HL-60 (cell line): ENCODE results near the gene BPHL.

Source experiments
- GABPA ChIP-seq: IDR thresholded peaks from 2 replicates; pipeline ENCODE4 v1.6.1; 2012; ENCODE audit warnings: low read depth
- POLR2AphosphoS5 ChIP-seq: IDR thresholded peaks from 2 replicates; pipeline ENCODE4 v1.6.1; 2012; ENCODE audit warnings: low read depth
- REST ChIP-seq: IDR thresholded peaks from 2 replicates; pipeline ENCODE4 v1.6.1; 2012; ENCODE audit warnings: low read depth; ENCODE audit not compliant: insufficient replicate concordance
- SPI1 ChIP-seq: IDR thresholded peaks from 2 replicates; pipeline ENCODE4 v1.6.1; 2012; ENCODE audit warnings: low read depth, mild to moderate bottlenecking, borderline replicate concordance
- TF ChIP-seq, protein P1 (sequence below): IDR thresholded peaks from one replicate; pipeline ENCODE4 v1.5.1; 2011; ENCODE audit warnings: low read length, control low read depth, inconsistent platforms; ENCODE audit not compliant: insufficient read depth

- TF ChIP-seq, protein P1, sequence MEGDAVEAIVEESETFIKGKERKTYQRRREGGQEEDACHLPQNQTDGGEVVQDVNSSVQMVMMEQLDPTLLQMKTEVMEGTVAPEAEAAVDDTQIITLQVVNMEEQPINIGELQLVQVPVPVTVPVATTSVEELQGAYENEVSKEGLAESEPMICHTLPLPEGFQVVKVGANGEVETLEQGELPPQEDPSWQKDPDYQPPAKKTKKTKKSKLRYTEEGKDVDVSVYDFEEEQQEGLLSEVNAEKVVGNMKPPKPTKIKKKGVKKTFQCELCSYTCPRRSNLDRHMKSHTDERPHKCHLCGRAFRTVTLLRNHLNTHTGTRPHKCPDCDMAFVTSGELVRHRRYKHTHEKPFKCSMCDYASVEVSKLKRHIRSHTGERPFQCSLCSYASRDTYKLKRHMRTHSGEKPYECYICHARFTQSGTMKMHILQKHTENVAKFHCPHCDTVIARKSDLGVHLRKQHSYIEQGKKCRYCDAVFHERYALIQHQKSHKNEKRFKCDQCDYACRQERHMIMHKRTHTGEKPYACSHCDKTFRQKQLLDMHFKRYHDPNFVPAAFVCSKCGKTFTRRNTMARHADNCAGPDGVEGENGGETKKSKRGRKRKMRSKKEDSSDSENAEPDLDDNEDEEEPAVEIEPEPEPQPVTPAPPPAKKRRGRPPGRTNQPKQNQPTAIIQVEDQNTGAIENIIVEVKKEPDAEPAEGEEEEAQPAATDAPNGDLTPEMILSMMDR = no peak
- TF ChIP-seq POLR2AphosphoS5 (no peak), SPI1 (no peak), GABPA (no peak), REST (no peak)
These were observed 24.0 kb downstream of the BPHL start for GRCh38 chr6:3142536-3142935.
